IPS DF 6.9 (cell line): Measurements from ENCODE around the gene CEP83.

Experiments used
- DNase-seq: peaks from one replicate; pipeline ENCODE4 v3.0.0-alpha.2; 2013; ENCODE audit warnings: low read depth, low spot score
- H3K27ac ChIP-seq: one replicate; pipeline ENCODE4 v1.5.1; 2013; ENCODE audit warnings: low read length, control low read depth
- H3K27me3 ChIP-seq: 2 replicates; pipeline ENCODE4 v1.6.1; 2013; ENCODE audit warnings: mild to moderate bottlenecking, low read length; ENCODE audit not compliant: control insufficient read depth, insufficient read depth
- H3K36me3 ChIP-seq: 2 replicates; pipeline ENCODE4 v1.6.1; 2013; ENCODE audit warnings: low read length; ENCODE audit not compliant: control insufficient read depth, insufficient read depth
- H3K4me1 ChIP-seq: 2 replicates; pipeline ENCODE4 v1.6.1; 2013; ENCODE audit warnings: low read length; ENCODE audit not compliant: control insufficient read depth, insufficient read depth
- H3K4me3 ChIP-seq: 2 replicates; pipeline ENCODE4 v1.5.1; 2013; ENCODE audit warnings: mild to moderate bottlenecking, low read length
- H3K9me3 ChIP-seq: 2 replicates; pipeline ENCODE4 v1.6.1; 2013; ENCODE audit warnings: low read length, inconsistent platforms; ENCODE audit not compliant: control insufficient read depth, insufficient read depth
- WGBS: extraction: QIAGEN DNeasy Blood & Tissue Kit; methylation state at CpG from one replicate; pipeline ENCODE4 v1.1.7; 2013; ENCODE audit warnings: mixed read lengths, missing lambda C conversion rate; ENCODE audit not compliant: insufficient read length, insufficient coverage; 5-methylcytosine and 5-hydroxymethylcytosine counted together

The CEP83 gene

DNA sequence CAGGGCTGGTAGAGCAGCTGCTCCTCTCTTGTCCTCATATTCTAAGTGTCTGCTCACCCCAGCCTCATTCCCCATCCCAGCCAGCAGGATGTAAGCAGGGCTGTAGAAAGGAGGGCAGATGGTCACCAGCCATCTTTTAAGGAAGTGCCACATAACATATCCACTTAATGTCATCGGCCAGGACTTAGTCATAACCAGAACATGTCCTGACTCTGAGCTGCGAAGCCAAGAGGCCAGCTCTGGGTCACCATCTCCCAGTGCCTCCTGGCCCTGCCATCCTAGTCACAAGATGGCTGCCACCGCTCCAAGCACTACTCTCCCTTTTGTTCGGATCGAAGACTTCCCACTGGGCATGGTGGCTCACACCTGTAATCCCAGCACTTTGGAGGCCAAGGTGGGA, 187.4 kb downstream of the CEP83 start:
- WGBS: no CpG with 5 or more reads among the region's 5 CpGs
- Histone ChIP-seq H3K4me1 (no peaks in the 10 kb centered on the region), H3K4me3 (no peak overlapping the region), H3K27ac (no peak overlapping the region), H3K27me3 (no peaks in the 10 kb centered on the region), H3K9me3 (no peaks in the 10 kb centered on the region), H3K36me3 (no peaks in the 10 kb centered on the region)
- no peak for DNase-seq

DNA sequence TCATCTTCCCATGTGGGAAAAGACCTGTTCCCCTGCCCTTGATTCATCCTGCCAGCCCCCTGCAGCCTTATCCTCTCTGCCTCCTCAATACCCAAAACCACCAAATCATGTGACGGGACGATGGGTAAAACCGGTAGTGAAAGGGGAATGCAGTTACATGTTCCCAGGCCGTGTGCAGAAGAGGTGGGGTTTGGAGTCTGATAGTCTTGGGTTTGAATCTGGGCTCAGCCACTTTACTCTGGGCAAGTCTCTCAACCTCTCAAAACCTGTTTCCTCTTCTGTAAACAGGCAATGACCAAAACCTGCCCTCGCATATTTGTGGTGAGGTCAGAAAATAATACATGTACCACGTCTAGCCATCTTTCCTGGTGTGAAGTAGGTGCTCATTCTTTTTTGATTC, 188.3 kb downstream of the CEP83 start:
- Histone ChIP-seq H3K27me3 (no peaks in the 10 kb centered on the region), H3K4me3 (no peak overlapping the region), H3K36me3 (no peaks in the 10 kb centered on the region), H3K4me1 (no peaks in the 10 kb centered on the region), H3K27ac (no peak overlapping the region), H3K9me3 (no peaks in the 10 kb centered on the region)
- no peak for DNase-seq
- no CpG with 5 or more reads among the region's 6 CpGs for WGBS

DNA sequence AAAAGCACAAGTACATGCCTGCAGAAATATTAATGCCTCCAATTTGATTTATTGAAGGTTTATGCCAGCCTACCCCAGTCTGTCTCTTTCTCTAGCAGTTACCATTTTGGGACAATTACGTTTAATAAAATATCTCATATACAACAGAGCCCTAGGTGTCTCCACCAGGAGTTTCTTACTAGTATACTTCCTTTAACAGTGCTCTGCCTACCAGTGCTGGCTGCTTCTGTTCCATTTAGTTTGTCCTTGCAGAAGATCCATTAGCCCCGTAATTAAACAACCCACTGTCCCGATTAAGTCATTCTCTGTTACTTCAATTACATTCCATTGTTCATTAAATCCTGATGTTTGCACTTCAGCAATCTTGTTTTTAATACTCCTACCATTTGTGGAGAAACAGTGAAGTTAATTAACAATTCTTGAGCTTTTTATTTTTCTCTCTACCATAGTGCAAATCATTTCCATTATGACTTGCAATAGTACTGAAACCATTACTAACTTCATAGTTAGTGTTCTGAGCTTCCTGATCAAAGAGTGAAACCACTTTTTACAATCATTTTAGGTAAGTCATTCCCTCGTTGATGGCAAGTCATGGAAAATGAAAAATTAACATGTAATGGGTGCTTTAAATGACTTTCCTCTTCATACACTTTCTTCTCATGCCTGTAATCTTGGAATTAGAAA, 190.2 kb downstream of the CEP83 start:
- no CpG with 5 or more reads among the region's 4 CpGs for WGBS
- H3K4me1 ChIP-seq: peaks cover 4% of the 10 kb centered on the region; the same call in 1 of the 2 replicates

DNA sequence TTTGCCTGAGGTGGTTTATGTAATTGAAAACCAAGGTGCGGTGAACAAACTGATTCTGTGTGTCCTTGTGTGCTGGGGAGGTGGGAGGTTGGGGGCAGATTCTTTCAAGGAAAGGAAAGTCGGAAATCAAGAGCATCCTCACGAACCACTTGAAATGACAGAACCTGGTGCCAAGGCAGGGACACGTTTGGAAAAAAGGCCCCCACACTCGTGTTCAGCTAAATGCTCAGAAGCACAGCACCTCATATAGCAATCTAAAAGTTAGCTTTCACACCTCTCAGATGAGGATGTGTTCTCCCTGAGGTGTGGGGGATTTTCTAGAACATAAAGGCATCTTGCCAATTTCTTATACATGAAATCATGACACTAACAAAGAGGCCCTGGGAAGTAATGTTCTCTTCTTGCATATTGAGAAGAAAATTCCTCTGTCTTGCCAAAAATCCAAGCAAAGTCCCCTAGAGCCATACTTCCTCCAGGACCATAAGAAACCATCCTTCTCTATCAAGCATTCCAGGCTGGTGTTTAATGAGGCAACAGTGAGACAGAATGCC, 191.7 kb downstream of the CEP83 start:
- Histone ChIP-seq H3K4me1 (peaks cover 14% of the 10 kb centered on the region), H3K27me3 (no peaks in the 10 kb centered on the region; the same call in 1 of the 2 replicates), H3K27ac (no peak overlapping the region), H3K36me3 (no peaks in the 10 kb centered on the region), H3K4me3 (no peak overlapping the region), H3K9me3 (no peaks in the 10 kb centered on the region)
- DNase-seq: no peak
- WGBS: no CpG with 5 or more reads among the region's 5 CpGs

More for the DNA sequence above, 190.2 kb downstream of the CEP83 start:
- Histone ChIP-seq H3K27me3 (no peaks in the 10 kb centered on the region), H3K4me3 (no peak overlapping the region), H3K36me3 (no peaks in the 10 kb centered on the region), H3K9me3 (no peaks in the 10 kb centered on the region), H3K27ac (no peak overlapping the region)
- no peak for DNase-seq

DNA sequence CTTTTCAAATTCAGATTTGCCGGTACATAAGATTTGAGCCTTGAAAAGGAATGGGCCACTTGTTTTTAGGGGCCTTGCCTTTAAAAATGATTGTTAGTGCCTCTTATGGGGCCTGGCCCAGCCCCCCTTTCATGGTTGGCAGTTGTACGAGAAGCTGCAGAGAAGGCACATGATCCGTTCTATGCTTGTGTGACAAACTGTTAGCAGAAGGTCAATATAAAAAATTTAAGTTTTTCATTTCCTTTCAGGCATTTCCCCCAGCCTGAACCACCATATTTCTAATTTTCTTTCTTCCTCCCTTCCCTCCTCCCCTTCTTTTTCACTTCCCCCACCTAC, 192.2 kb downstream of the CEP83 start:
- peaks cover 17% of the 10 kb centered on the region for H3K4me1 ChIP-seq
- no peaks in the 10 kb centered on the region; the same call in 1 of the 2 replicates for H3K27me3 ChIP-seq
- no peak overlapping the region for H3K4me3 ChIP-seq
- WGBS: no CpG with 5 or more reads among the region's 3 CpGs
- DNase-seq: no peak
- H3K27ac ChIP-seq: no peak overlapping the region
- no peaks in the 10 kb centered on the region for H3K9me3 ChIP-seq
- no peaks in the 10 kb centered on the region for H3K36me3 ChIP-seq

DNA sequence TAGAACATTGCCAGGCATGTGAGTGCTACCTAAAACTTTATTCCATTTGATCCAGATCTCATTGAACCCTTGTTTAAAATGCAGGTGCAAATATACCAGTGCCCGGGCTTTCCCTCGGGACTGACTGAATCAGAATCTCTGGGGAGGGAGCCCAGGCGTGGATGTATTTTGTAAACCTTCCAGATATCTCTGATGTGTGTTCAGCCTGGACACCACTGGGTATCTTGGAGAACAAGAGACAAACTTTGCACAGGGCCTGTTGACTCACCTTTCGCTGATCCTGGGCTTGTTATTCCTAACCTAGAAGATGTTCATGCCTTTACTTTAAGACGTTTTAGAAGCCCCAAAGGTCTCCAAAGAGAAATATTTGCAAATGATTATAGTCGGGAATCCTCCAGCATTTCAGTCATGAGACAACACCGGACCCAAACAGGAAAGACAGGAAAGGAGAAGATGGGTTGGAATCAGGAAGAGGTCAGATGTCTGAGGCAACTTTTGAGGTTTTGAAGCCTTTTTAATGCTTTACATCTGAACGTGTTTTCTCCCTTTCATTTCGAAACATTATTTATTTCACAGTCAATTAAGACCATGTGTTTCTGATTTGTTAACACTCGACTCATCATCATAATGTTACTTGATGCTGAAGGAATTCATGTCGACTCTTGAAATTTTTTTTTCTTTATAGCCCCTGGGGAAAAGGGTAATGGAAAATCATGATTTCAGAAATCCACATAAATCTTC, 192.7 kb downstream of the CEP83 start:
- no peaks in the 10 kb centered on the region for H3K36me3 ChIP-seq
- H3K4me3 ChIP-seq: no peak overlapping the region
- no peaks in the 10 kb centered on the region for H3K9me3 ChIP-seq
- DNase-seq: no peak
- H3K4me1 ChIP-seq: peaks cover 21% of the 10 kb centered on the region
- no peaks in the 10 kb centered on the region; the same call in 1 of the 2 replicates for H3K27me3 ChIP-seq
- 100% methylated on average over 1 of the region's 11 CpGs for WGBS
- H3K27ac ChIP-seq: no peak overlapping the region

DNA sequence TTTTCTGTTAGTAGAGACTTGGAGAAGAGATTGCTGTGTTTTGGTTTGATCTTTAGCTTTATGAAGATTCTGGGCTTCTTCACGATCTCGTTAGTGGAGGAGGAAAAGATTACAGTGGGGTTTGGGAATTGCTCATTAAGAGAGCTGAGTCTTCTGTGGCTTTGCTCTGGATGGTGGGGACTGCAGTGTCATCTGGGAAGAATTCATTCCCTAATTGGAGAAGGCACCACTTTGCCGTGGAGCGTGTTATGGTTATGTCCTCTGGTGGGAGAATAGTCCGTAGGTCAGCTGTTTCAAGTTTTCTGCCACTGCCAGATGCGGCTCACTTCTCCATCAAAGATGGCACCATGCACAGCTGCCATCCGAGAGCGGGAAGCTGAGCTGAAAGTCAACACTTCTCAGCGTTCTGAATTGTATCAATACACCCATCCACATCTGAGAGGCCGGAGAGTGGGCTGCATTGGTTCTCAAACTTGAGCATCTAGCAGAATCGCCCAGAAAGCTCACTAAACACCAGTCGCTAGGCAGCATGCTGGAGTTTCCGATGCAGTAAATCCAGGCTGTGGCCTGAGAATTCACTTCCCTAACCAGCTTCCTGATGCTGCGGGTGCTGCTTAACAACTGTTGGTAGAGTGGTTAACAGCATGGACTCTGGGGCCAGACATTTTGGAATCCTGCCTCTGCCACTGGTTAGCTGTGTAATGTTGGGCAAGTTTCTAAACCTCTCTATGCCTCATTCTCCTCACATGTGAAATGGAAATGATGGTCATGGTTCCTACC, 193.5 kb downstream of the CEP83 start:
- no peaks in the 10 kb centered on the region for H3K36me3 ChIP-seq
- H3K27ac ChIP-seq: no peak overlapping the region
- no peak for DNase-seq
- peaks cover 21% of the 10 kb centered on the region for H3K4me1 ChIP-seq
- no CpG with 5 or more reads among the region's 14 CpGs for WGBS
- no peaks in the 10 kb centered on the region; the same call in 1 of the 2 replicates for H3K27me3 ChIP-seq
- no peak overlapping the region for H3K4me3 ChIP-seq
- no peaks in the 10 kb centered on the region for H3K9me3 ChIP-seq

DNA sequence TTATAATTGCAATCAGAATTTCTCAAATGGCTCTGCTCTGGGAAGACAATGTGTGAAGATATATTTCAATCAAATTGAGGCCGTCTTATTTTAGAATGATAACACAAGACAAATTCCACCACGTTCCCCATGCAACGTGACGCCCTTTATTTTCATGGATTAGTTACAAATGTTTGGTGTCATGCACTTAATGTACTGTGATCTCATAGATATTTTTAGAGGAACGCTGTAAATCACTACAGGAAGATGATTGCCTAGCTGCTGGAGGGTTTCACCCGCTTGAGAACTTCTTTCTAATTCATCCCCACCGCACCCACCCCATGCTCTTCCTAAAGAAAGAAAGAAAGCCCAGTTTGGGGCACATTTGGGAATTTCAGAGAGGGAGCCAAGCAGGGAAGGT, 194.1 kb downstream of the CEP83 start:
- no peak for DNase-seq
- Histone ChIP-seq H3K27ac (no peak overlapping the region), H3K27me3 (no peaks in the 10 kb centered on the region; the same call in 1 of the 2 replicates), H3K36me3 (no peaks in the 10 kb centered on the region), H3K9me3 (no peaks in the 10 kb centered on the region), H3K4me1 (peaks cover 23% of the 10 kb centered on the region), H3K4me3 (no peak overlapping the region)
- no CpG with 5 or more reads among the region's 7 CpGs for WGBS

DNA sequence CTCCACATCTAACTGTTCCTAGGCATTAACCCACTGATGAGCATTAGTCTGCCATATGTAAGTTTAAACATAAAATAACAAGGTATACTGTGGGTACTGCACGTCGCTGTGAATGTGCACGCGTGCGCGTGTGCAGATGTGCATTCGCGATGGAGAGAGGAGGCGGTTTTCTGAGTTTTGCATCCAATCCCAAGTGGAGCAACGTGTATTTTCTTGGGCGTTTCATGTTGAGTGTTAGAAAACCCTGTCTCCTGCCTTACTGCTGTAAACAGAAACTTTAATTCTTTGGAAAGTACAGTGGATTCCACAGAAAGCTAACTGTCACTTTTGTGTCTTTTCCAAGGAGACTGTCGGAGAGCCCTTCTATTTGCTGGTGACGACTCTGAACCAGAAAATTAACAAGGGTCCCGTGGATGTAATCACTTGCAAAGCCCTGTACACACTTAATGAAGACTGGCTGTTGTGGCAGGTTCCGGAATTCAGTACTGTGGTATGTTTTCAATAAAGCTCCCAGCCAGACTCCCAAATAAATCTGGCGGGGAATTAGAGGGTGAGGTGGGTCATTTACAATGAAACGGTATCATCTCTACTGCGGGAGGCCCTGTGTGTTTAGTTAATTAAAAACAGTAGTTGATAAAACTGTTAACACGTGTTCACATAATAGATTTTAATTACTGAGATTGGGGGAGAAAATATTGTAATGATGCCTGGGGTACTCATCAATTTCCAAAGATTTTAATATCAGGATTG, 194.8 kb downstream of the CEP83 start:
- Histone ChIP-seq H3K27me3 (no peaks in the 10 kb centered on the region; the same call in 1 of the 2 replicates), H3K4me1 (peaks cover 24% of the 10 kb centered on the region), H3K9me3 (no peaks in the 10 kb centered on the region), H3K36me3 (no peaks in the 10 kb centered on the region), H3K27ac (no peak overlapping the region), H3K4me3 (no peak overlapping the region)
- no CpG with 5 or more reads among the region's 19 CpGs for WGBS
- DNase-seq: no peak
